Esophagus squamous epithelium (tissue), 5 donors: ENCODE measurements around the gene CRP. TPM values are rescaled to one million over a fixed set of nuclear protein-coding genes. Genes with fewer than 3 reads are reported as not detected.
A peak's percentile ranks its signal among the peaks of the same experiment; 100 is the strongest.

Source experiments
- DNase-seq: peaks from one replicate; lab custom pipeline; 2025; lab: John Stamatoyannopoulos, UW
- H3K27ac ChIP-seq, 4 donors: fragments of 200-600 bp; sonication (generic); one replicate each; pipeline ENCODE4 v1.5.1; 2016 to 2019; ENCODE audit warnings: mild to moderate bottlenecking in 1 of 4
- H3K27me3 ChIP-seq, 4 donors: fragments of 200-600 bp; sonication (generic); 1 replicate in 3 of 4; 2 replicates in 1 of 4; pipeline versions ENCODE4 v1.5.1 to v1.6.0; 2017 to 2021; ENCODE audit warnings: antibody characterized with exemption in 1 of 4
- H3K36me3 ChIP-seq, 3 donors: fragments of 200-600 bp; sonication (generic); one replicate each; pipeline ENCODE4 v1.5.1; 2016 to 2019
- H3K4me1 ChIP-seq, 3 donors: fragments of 200-600 bp; sonication (generic); one replicate each; pipeline ENCODE4 v1.5.1; 2017 to 2019
- H3K4me3 ChIP-seq, 4 donors: fragments of 200-600 bp; sonication (generic); 1 replicate in 3 of 4; 2 replicates in 1 of 4; pipeline ENCODE4 v1.5.1; 2016 to 2019; ENCODE audit warnings: mild to moderate bottlenecking in 2 of 4, moderate library complexity in 1 of 4
- H3K9me3 ChIP-seq, 3 donors: fragments of 200-600 bp; sonication (generic); one replicate each; pipeline ENCODE4 v1.5.1; 2016 to 2019
- CTCF ChIP-seq, 6 experiments: fragments of 450-650 bp in 4 of 6; fragments of 200-600 bp in 2 of 6; sonication (generic) in 2 of 6; IDR thresholded peaks; one replicate each; pipeline ENCODE4 v1.5.1; 2016 to 2019; ENCODE audit warnings: antibody characterized with exemption in 6 of 6, mild to moderate bottlenecking in 4 of 6, moderate library complexity in 4 of 6
- POLR2A ChIP-seq, 4 donors: fragments of 450-650 bp; IDR thresholded peaks; one replicate each; pipeline ENCODE4 v1.6.1; 2017; ENCODE audit warnings: antibody characterized with exemption in 4 of 4, mild to moderate bottlenecking in 4 of 4, moderate library complexity in 3 of 4
- WGBS, 2 donors: methylation state at CpG; one replicate each; pipeline ENCODE4 v1.1.5; 2018; 5-methylcytosine and 5-hydroxymethylcytosine counted together
- intact Hi-C: fragments of 100-400 bp; cut with DNase I; formaldehyde crosslinking; loops from one replicate; pipeline ENCODE4 v1.15.0; 2022
- total RNA-seq, 4 donors: library from RNA; depleted of rRNA; stranded (reverse); fragments of >200 nt; gene quantifications; one replicate each; pipeline ENCODE4 v1.1.0, GENCODE V29; 2016
- donor health status: DM: yes; HTN: yes; CAD: no.

The CRP gene
- not detected for total RNA-seq

DNA sequence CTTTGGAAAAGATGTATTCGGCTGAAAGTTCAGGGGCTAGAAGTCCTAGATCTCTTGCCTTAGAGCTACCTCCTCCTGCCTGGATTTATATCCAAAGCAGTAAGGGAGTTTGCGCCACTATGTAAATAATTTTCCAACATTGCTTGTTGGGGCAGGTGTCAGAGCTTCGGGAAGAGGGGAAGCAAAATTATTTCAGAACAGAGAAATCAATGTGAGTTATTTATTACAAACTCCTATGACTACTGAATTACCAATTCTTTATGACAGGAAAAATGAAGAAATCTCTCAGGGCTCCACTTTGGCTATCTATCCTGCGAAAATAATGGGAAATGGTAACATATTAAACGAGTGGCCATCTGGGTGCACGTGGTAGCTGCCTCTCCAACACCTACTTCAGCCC, at the start of gene CRP:
TSS of gene CRP (minus strand) at position 61 of the 400 bp plus-strand sequence. CDS start 104 bp downstream, outside the sequence.
- H3K4me1 ChIP-seq: no peaks in the 10 kb centered on the region
- TF ChIP-seq POLR2A (IDR thresholded peaks at IDR 0.05) (no peak), CTCF (IDR thresholded peaks at IDR 0.05) (no peak)
- 54 to 61% methylated on average over 5 of the region's 6 CpGs for WGBS, 2 donors
- H3K27ac ChIP-seq: no peak within 1 kb of the TSS
- intact Hi-C loops: no loop called here
- H3K27me3 ChIP-seq: no peaks in the 10 kb centered on the region
- no peak for DNase-seq
- no peak within 1 kb of the TSS for H3K4me3 ChIP-seq
- no peaks in the 10 kb centered on the region for H3K36me3 ChIP-seq
- peaks cover 0 to 7% (median 0%) of the 10 kb centered on the region in 3 donors for H3K9me3 ChIP-seq

DNA sequence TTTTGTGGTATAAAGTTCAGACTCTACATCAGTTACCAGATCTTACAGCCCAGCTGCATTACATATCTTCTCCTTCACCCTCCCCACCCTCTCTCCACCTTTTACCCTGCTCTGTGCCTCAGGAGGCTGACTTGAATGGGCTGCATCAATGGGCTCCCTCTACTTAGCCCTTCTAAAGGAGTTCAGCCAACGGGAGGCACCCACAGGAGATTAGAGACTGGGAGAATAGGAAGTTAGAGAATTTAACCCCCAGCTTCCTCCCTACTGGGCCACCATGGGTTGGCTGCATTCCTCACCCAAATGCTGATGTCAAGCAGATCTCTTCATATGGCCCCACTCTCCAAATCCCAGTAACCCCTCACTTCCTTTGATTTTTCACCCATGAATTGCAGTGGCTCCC, 49.3 kb upstream of the CRP start:
- Histone ChIP-seq H3K9me3 (no peaks in the 10 kb centered on the region), H3K4me1 (no peaks in the 10 kb centered on the region), H3K27me3 (peaks cover 0 to 8% (median 0%) of the 10 kb centered on the region in 4 donors), H3K36me3 (no peaks in the 10 kb centered on the region), H3K4me3 (no peak overlapping the region), H3K27ac (no peak overlapping the region)
- intact Hi-C loops: no loop called here
- no peak for TF ChIP-seq POLR2A (IDR thresholded peaks at IDR 0.05)
- no peak for TF ChIP-seq CTCF (IDR thresholded peaks at IDR 0.05)
- 0 to 15% methylated on average over 1 of the region's 1 CpG for WGBS, 2 donors
- no peak for DNase-seq

DNA sequence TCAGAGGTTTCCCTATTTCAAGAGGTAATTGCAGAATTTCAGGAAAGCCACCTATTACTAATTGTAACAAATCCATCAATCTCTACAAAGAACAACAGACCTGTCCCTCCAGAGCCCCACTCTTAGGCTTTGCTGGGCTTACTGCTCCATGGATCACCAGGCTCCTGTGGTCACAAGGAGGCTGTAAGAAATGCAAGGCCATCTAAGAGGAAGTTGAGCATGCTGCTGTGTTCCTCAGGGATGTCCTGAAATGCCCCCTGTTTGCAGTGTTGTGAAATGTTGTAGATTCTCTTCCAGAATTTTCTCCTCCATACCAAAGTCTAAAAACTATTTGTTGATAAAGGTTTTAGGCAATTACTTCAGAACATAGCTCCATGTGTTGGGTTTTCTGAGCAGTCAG, 42.0 kb upstream of the CRP start:
- no peak for DNase-seq
- no peaks in the 10 kb centered on the region for H3K9me3 ChIP-seq
- no peak overlapping the region for H3K4me3 ChIP-seq
- no peak overlapping the region for H3K27ac ChIP-seq
- peaks cover 0 to 16% (median 9%) of the 10 kb centered on the region in 3 donors for H3K4me1 ChIP-seq
- no peaks in the 10 kb centered on the region for H3K36me3 ChIP-seq
- TF ChIP-seq CTCF (IDR thresholded peaks at IDR 0.05) (no peak), POLR2A (IDR thresholded peaks at IDR 0.05) (no peak)
- intact Hi-C loops: no loop called here
- H3K27me3 ChIP-seq: no peaks in the 10 kb centered on the region

GRCh38 chr1:159755451-159756007, 41.1 kb upstream of the CRP start:
- no peaks in the 10 kb centered on the region for H3K9me3 ChIP-seq

GRCh38 chr1:159753386-159753785, 39.0 kb upstream of the CRP start:
- H3K27me3 ChIP-seq: no peaks in the 10 kb centered on the region
- WGBS, 2 donors: 57 to 78% methylated on average over 4 of the region's 4 CpGs

More at GRCh38 chr1:159755451-159756007, 41.1 kb upstream of the CRP start:
- WGBS, 2 donors: 82 to 90% methylated on average over 3 of the region's 3 CpGs
- H3K36me3 ChIP-seq: no peaks in the 10 kb centered on the region
- no peak overlapping the region for H3K4me3 ChIP-seq
- intact Hi-C loops: no loop called here
- no peaks in the 10 kb centered on the region for H3K27me3 ChIP-seq
- TF ChIP-seq POLR2A (IDR thresholded peaks at IDR 0.05) (no peak), CTCF (IDR thresholded peaks at IDR 0.05) (no peak)
- no peak for DNase-seq
- H3K4me1 ChIP-seq: peaks cover 0 to 17% (median 9%) of the 10 kb centered on the region in 3 donors
- H3K27ac ChIP-seq: no peak overlapping the region

More at GRCh38 chr1:159753386-159753785, 39.0 kb upstream of the CRP start:
- intact Hi-C loops: no loop called here
- H3K27ac ChIP-seq: peak overlapping the region in 2 of 4 donors; percentile 7 to 65
- no peak for DNase-seq
- H3K4me1 ChIP-seq: peaks cover 0 to 17% (median 9%) of the 10 kb centered on the region in 3 donors
- no peaks in the 10 kb centered on the region for H3K9me3 ChIP-seq
- TF ChIP-seq POLR2A (IDR thresholded peaks at IDR 0.05) (no peak), CTCF (IDR thresholded peaks at IDR 0.05) (no peak)
- no peaks in the 10 kb centered on the region for H3K36me3 ChIP-seq
- H3K4me3 ChIP-seq: no peak overlapping the region
